Uterus (tissue), 4 donors: ENCODE results near the gene PRH2. TPM values are rescaled to one million over a fixed set of nuclear protein-coding genes. Genes with fewer than 3 reads are reported as not detected.

ENCODE experiments used
- DNase-seq, 2 donors: peaks; one replicate each; pipeline ENCODE4 v3.0.0-alpha.2; 2019 to 2020
- H3K27ac ChIP-seq, 2 donors: fragments of 200-600 bp; sonication (generic); 1 replicate in 1 of 2; 2 replicates in 1 of 2; pipeline ENCODE4 v1.5.1; 2016 to 2018
- H3K27me3 ChIP-seq, 2 donors: fragments of 200-600 bp; sonication (generic); one replicate each; pipeline ENCODE4 v1.5.1; 2018 to 2019; ENCODE audit warnings: control low read depth in 1 of 2
- H3K36me3 ChIP-seq, 2 donors: fragments of 200-600 bp; sonication (generic); one replicate each; pipeline ENCODE4 v1.5.1; 2019; ENCODE audit warnings: control low read depth in 1 of 2
- H3K4me1 ChIP-seq, 2 donors: fragments of 200-600 bp; sonication (generic); one replicate each; pipeline ENCODE4 v1.5.1; 2018 to 2019; ENCODE audit warnings: control low read depth in 1 of 2
- H3K4me3 ChIP-seq, 2 donors: fragments of 200-600 bp; sonication (generic); 1 replicate in 1 of 2; 2 replicates in 1 of 2; pipeline ENCODE4 v1.5.1; 2018 to 2019; ENCODE audit warnings: mild to moderate bottlenecking in 1 of 2
- H3K9me3 ChIP-seq, 2 donors: fragments of 200-600 bp; sonication (generic); one replicate each; pipeline ENCODE4 v1.5.1; 2019; ENCODE audit warnings: control low read depth in 1 of 2
- CTCF ChIP-seq, 4 experiments: fragments of 200-600 bp in 2 of 4; fragments of 450-650 bp in 2 of 4; sonication (generic) in 2 of 4; IDR thresholded peaks; one replicate each; pipeline ENCODE4 v1.5.1; 2016 to 2019; ENCODE audit warnings: antibody characterized with exemption in 4 of 4, mild to moderate bottlenecking in 2 of 4, moderate library complexity in 1 of 4
- POLR2A ChIP-seq, 2 donors: fragments of 450-650 bp; IDR thresholded peaks; one replicate each; pipeline ENCODE4 v1.6.1; 2016; ENCODE audit warnings: antibody characterized with exemption in 2 of 2, mild to moderate bottlenecking in 1 of 2, moderate library complexity in 1 of 2
- intact Hi-C: fragments of 100-400 bp; cut with DNase I; formaldehyde crosslinking; loops from one replicate; pipeline ENCODE4 v1.15.1; 2023; ENCODE audit warnings: low total_unique reads
- total RNA-seq, 4 donors: library from RNA; depleted of rRNA in 3 of 4; stranded (reverse); fragments of >200 nt in 3 of 4; gene quantifications; one replicate each; pipeline versions ENCODE4 v1.1.0 to v1.2.4, GENCODE V29; 2014 to 2023
- donor health status: DM: yes; HTN: yes; CAD: no.

The PRH2 gene
- total RNA-seq, 4 donors from 2014 or later, result not detected

- DNase-seq, result no peak
- TF ChIP-seq CTCF (IDR thresholded peaks at IDR 0.05), result no peak
- no peak for TF ChIP-seq POLR2A (IDR thresholded peaks at IDR 0.05)
- intact Hi-C loops, result no loop called here
- Histone ChIP-seq H3K4me1 (no peaks in the 10 kb centered on the region), H3K9me3 (no peaks in the 10 kb centered on the region), H3K4me3 (no peak overlapping the region), H3K36me3 (no peaks in the 10 kb centered on the region), H3K27ac (no peak overlapping the region), H3K27me3 (no peaks in the 10 kb centered on the region)
These were observed 27.0 kb downstream of the PRH2 start for GRCh38 chr12:10956085-10956484.

- Histone ChIP-seq H3K27me3 (no peaks in the 10 kb centered on the region), H3K27ac (no peak overlapping the region), H3K36me3 (no peaks in the 10 kb centered on the region), H3K4me3 (no peak overlapping the region), H3K9me3 (no peaks in the 10 kb centered on the region), H3K4me1 (no peaks in the 10 kb centered on the region)
- intact Hi-C loops, result no loop called here
- DNase-seq, result no peak
- TF ChIP-seq POLR2A (IDR thresholded peaks at IDR 0.05), result no peak
- TF ChIP-seq CTCF (IDR thresholded peaks at IDR 0.05), result no peak
These were observed 28.7 kb downstream of the PRH2 start for GRCh38 chr12:10957741-10958140.

GRCh38 chr12:10959804-10960203 lies 30.8 kb downstream of the PRH2 start:
- Histone ChIP-seq H3K9me3 (no peaks in the 10 kb centered on the region), H3K4me1 (no peaks in the 10 kb centered on the region), H3K36me3 (no peaks in the 10 kb centered on the region), H3K27ac (no peak overlapping the region), H3K4me3 (no peak overlapping the region), H3K27me3 (no peaks in the 10 kb centered on the region)
- DNase-seq, result no peak
- intact Hi-C loops, result no loop called here
- TF ChIP-seq CTCF (IDR thresholded peaks at IDR 0.05), result no peak
- TF ChIP-seq POLR2A (IDR thresholded peaks at IDR 0.05), result no peak

- H3K9me3 ChIP-seq, result no peaks in the 10 kb centered on the region
- no peak for TF ChIP-seq CTCF (IDR thresholded peaks at IDR 0.05)
- TF ChIP-seq POLR2A (IDR thresholded peaks at IDR 0.05), result no peak
- intact Hi-C loops, result no loop called here
- no peak overlapping the region for H3K4me3 ChIP-seq
- H3K36me3 ChIP-seq, result no peaks in the 10 kb centered on the region
- H3K4me1 ChIP-seq, result no peaks in the 10 kb centered on the region
- no peak overlapping the region for H3K27ac ChIP-seq
- no peak for DNase-seq
- H3K27me3 ChIP-seq, result no peaks in the 10 kb centered on the region
These were observed 31.2 kb downstream of the PRH2 start for GRCh38 chr12:10960211-10960610.

GRCh38 chr12:10965476-10965875 lies 36.4 kb downstream of the PRH2 start:
- intact Hi-C loops, result no loop called here
- Histone ChIP-seq H3K36me3 (no peaks in the 10 kb centered on the region), H3K27ac (no peak overlapping the region), H3K4me1 (no peaks in the 10 kb centered on the region), H3K4me3 (no peak overlapping the region), H3K27me3 (no peaks in the 10 kb centered on the region), H3K9me3 (no peaks in the 10 kb centered on the region)
- TF ChIP-seq POLR2A (IDR thresholded peaks at IDR 0.05) (no peak), CTCF (IDR thresholded peaks at IDR 0.05) (no peak)
- DNase-seq, result no peak
